Panc1 (cell line): ENCODE data around the gene RAB1B. TPM values are rescaled to one million over a fixed set of nuclear protein-coding genes. Genes with fewer than 3 reads are reported as not detected.

ENCODE experiments used
- ATAC-seq: fragments of 200-7000 bp; cut with Tn5 transposase; 2 replicates; pipeline ENCODE4 v1.9.1; 2020; ENCODE audit warnings: mild to moderate bottlenecking, moderate library complexity
- BruUV-seq: library from RNA; stranded (reverse); fragments of 400-500 nt; replicated peaks from 2 replicates; lab custom pipeline; 2021; lab: Mats Ljungman, UMichigan
- CTCF ChIA-PET: fragments of 300-600 bp; sonication (Branson Sonifier 250); formaldehyde crosslinking; loops from one replicate; lab custom pipeline; 2022; ENCODE audit warnings: antibody characterized with exemption; lab: Charles Lee
- POLR2A ChIA-PET: fragments of 300-600 bp; sonication (Branson Sonifier 250); formaldehyde crosslinking; loops from one replicate; lab custom pipeline; 2022; ENCODE audit warnings: antibody characterized with exemption; lab: Charles Lee
- DNase-seq: peaks from one replicate; pipeline ENCODE4 v3.0.0-alpha.2; 2010; ENCODE audit warnings: low read depth, low spot score
- H3K27ac ChIP-seq: 2 replicates; pipeline ENCODE4 v1.5.1; 2011; ENCODE audit warnings: mild to moderate bottlenecking, low read length, inconsistent platforms
- H3K27me3 ChIP-seq: fragments of 200-500 bp; sonication (Bioruptor generic); 2 replicates; pipeline ENCODE4 v1.6.0; 2014; ENCODE audit warnings: low read length, inconsistent platforms; ENCODE audit not compliant: control insufficient read depth, insufficient read depth
- H3K36me3 ChIP-seq: fragments of 200-500 bp; sonication (Bioruptor generic); 2 replicates; pipeline ENCODE4 v1.5.1; 2014; ENCODE audit warnings: inconsistent platforms, mild to moderate bottlenecking, low read length, moderate library complexity; ENCODE audit not compliant: control insufficient read depth, insufficient read depth
- H3K4me1 ChIP-seq: 2 replicates; pipeline ENCODE4 v1.5.1; 2011; ENCODE audit warnings: inconsistent platforms, mild to moderate bottlenecking, low read length, moderate library complexity; ENCODE audit not compliant: control insufficient read depth, insufficient read depth
- H3K4me3 ChIP-seq, 2 experiments: 2 replicates each; pipeline ENCODE4 v1.5.1; 2011 to 2012; ENCODE audit warnings: low read depth in 2 of 2, low read length in 2 of 2, mild to moderate bottlenecking in 2 of 2, inconsistent platforms in 1 of 2, moderate library complexity in 1 of 2
- H3K9me3 ChIP-seq: fragments of 200-500 bp; sonication (Bioruptor generic); 2 replicates; pipeline ENCODE4 v1.5.1; 2014; ENCODE audit warnings: low read depth, mild to moderate bottlenecking, inconsistent platforms, low read length, moderate library complexity; ENCODE audit not compliant: control insufficient read depth, insufficient read depth
- POLR2AphosphoS5 ChIP-seq: IDR thresholded peaks from 2 replicates; pipeline ENCODE4 v1.6.1; 2012; ENCODE audit warnings: mild to moderate bottlenecking, low read depth, low read length, moderate library complexity
- SIN3A ChIP-seq: IDR thresholded peaks from 2 replicates; pipeline ENCODE4 v1.6.1; 2012; ENCODE audit warnings: low read depth, mild to moderate bottlenecking, low read length, moderate library complexity, borderline replicate concordance; ENCODE audit not compliant: insufficient read depth
- TCF7L2 ChIP-seq: IDR thresholded peaks from 2 replicates; pipeline ENCODE4 v1.6.1; 2011; ENCODE audit warnings: mild to moderate bottlenecking, low read depth, low read length, inconsistent platforms
- in situ Hi-C: cut with HindIII; loops from 2 replicates; pipeline ENCODE4 v1.10.0; 2016; ENCODE audit warnings: low sequenced_read_pairs, low pct_unique_long_range_greater_than_20kb
- intact Hi-C: fragments of 100-400 bp; cut with micrococcal nuclease; formaldehyde crosslinking; loops from one replicate; pipeline ENCODE4 v1.10.0; 2022; ENCODE audit not compliant: unreplicated experiment
- total RNA-seq: library from RNA; stranded (reverse); gene quantifications from one replicate; pipeline ENCODE4 v1.2.1, GENCODE V29; 2021; ENCODE audit not compliant: unreplicated experiment
- TF ChIP-seq, protein P1 (sequence below): fragments of 450-650 bp; IDR thresholded peaks from 2 replicates; pipeline ENCODE4 v1.5.1; 2017; ENCODE audit warnings: mild to moderate bottlenecking
- TF ChIP-seq, protein P2 (sequence below), 2 experiments: IDR thresholded peaks; 2 replicates each; pipeline ENCODE4 v1.6.1; 2011 to 2012; ENCODE audit warnings: low read depth in 2 of 2, control low read depth in 1 of 2, low read length in 1 of 2, mild to moderate bottlenecking in 1 of 2, moderate library complexity in 1 of 2; ENCODE audit not compliant: insufficient read depth in 1 of 2

The RAB1B gene
- total RNA-seq, 1 experiment from 2014 or later: 256 TPM

DNA sequence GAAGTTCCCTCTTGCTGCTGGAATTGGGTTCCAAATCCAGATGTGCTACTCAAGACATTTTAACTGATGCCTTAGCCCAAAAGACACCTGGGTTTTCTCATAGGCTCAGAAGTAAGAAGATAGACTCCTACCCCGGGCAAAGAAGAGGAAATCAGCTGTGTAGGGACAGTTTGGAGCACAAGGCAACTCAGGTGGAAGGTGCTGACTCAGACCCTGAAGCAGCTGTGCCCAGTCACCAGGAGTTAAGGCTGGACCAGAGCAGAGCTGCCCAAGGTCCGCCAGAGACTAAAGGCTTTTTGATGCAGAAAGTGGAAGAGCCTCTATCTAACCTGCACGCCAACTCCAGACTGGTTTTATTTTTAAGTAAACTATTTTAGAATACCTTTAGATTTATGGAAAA lies 20.6 kb upstream of the RAB1B start:
- H3K27me3 ChIP-seq: no peaks in the 10 kb centered on the region
- TF ChIP-seq TCF7L2 (no peak), SIN3A (no peak), POLR2AphosphoS5 (no peak)
- TF ChIP-seq, protein P1, sequence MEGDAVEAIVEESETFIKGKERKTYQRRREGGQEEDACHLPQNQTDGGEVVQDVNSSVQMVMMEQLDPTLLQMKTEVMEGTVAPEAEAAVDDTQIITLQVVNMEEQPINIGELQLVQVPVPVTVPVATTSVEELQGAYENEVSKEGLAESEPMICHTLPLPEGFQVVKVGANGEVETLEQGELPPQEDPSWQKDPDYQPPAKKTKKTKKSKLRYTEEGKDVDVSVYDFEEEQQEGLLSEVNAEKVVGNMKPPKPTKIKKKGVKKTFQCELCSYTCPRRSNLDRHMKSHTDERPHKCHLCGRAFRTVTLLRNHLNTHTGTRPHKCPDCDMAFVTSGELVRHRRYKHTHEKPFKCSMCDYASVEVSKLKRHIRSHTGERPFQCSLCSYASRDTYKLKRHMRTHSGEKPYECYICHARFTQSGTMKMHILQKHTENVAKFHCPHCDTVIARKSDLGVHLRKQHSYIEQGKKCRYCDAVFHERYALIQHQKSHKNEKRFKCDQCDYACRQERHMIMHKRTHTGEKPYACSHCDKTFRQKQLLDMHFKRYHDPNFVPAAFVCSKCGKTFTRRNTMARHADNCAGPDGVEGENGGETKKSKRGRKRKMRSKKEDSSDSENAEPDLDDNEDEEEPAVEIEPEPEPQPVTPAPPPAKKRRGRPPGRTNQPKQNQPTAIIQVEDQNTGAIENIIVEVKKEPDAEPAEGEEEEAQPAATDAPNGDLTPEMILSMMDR: no peak
- TF ChIP-seq, protein P2, sequence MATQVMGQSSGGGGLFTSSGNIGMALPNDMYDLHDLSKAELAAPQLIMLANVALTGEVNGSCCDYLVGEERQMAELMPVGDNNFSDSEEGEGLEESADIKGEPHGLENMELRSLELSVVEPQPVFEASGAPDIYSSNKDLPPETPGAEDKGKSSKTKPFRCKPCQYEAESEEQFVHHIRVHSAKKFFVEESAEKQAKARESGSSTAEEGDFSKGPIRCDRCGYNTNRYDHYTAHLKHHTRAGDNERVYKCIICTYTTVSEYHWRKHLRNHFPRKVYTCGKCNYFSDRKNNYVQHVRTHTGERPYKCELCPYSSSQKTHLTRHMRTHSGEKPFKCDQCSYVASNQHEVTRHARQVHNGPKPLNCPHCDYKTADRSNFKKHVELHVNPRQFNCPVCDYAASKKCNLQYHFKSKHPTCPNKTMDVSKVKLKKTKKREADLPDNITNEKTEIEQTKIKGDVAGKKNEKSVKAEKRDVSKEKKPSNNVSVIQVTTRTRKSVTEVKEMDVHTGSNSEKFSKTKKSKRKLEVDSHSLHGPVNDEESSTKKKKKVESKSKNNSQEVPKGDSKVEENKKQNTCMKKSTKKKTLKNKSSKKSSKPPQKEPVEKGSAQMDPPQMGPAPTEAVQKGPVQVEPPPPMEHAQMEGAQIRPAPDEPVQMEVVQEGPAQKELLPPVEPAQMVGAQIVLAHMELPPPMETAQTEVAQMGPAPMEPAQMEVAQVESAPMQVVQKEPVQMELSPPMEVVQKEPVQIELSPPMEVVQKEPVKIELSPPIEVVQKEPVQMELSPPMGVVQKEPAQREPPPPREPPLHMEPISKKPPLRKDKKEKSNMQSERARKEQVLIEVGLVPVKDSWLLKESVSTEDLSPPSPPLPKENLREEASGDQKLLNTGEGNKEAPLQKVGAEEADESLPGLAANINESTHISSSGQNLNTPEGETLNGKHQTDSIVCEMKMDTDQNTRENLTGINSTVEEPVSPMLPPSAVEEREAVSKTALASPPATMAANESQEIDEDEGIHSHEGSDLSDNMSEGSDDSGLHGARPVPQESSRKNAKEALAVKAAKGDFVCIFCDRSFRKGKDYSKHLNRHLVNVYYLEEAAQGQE (IDR thresholded peaks at IDR 0.05; ENCODE audit: insufficient read depth in 1 of 2, low read depth in 2 of 2, low read length in 1 of 2): no peak
- no peak for ATAC-seq
- no peaks in the 10 kb centered on the region for H3K9me3 ChIP-seq
- intact Hi-C loops: no loop called here
- H3K36me3 ChIP-seq: no peaks in the 10 kb centered on the region
- POLR2A ChIA-PET: interaction anchor here (0.7 kb wide), 2 partner anchors 42 to 89 kb away, joined by 4 to 7 read pairs; no protein-coding TSS in a partner anchor
- CTCF ChIA-PET: no interaction called here
- H3K27ac ChIP-seq: no peak overlapping the region
- no peak for DNase-seq
- no peak overlapping the region for H3K4me3 ChIP-seq
- no TSS peak for BruUV-seq
- no peaks in the 10 kb centered on the region for H3K4me1 ChIP-seq
- in situ Hi-C loops: no loop called here

DNA sequence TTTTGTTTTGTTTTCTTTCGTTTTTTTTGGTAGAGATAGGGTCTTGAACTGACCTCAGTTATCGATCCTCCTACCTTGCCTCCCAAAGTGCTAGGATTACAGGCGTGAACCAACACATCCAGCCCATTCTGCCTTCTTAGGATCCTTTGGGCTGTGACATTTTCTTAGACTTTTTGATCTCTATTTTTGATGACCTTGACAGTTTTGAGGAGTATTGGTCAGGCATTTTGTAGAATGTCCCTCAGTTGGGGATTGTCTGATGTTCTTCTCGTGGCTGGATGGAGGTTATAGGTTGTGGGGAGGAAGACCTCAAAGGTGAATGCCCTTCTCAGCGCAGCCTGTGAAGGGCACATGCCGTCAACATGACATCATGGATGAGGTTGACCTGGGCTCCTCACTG lies 19.5 kb upstream of the RAB1B start:
- DNase-seq: no peak
- no peak for TF ChIP-seq SIN3A
- TF ChIP-seq, protein P2 (IDR thresholded peaks at IDR 0.05; ENCODE audit: insufficient read depth in 1 of 2, low read depth in 2 of 2, low read length in 1 of 2): no peak
- TF ChIP-seq TCF7L2: no peak
- TF ChIP-seq POLR2AphosphoS5: no peak
- TF ChIP-seq, protein P1: no peak

More for the DNA sequence above, 19.5 kb upstream of the RAB1B start:
- no peaks in the 10 kb centered on the region for H3K27me3 ChIP-seq
- ChIA-PET POLR2A (no interaction called here), CTCF (no interaction called here)
- no peaks in the 10 kb centered on the region for H3K9me3 ChIP-seq
- no peaks in the 10 kb centered on the region for H3K4me1 ChIP-seq
- no peak overlapping the region for H3K4me3 ChIP-seq
- intact Hi-C loops (no loop called here), in situ Hi-C loops (no loop called here)
- no peaks in the 10 kb centered on the region for H3K36me3 ChIP-seq
- no peak for ATAC-seq
- H3K27ac ChIP-seq: no peak overlapping the region
- BruUV-seq: no TSS peak
